Parathyroid adenoma (tissue), 2 donors: ENCODE data around the gene PDE6B.

Source experiments
- H2AFZ ChIP-seq: fragments of 300-600 bp; sonication (generic); one replicate; pipeline ENCODE4 v1.7.0; 2017; ENCODE audit warnings: antibody characterized with exemption, mild to moderate bottlenecking
- H3K27ac ChIP-seq: fragments of 300-600 bp; sonication (generic); one replicate; pipeline ENCODE4 v1.7.0; 2017
- H3K27me3 ChIP-seq: fragments of 300-600 bp; sonication (generic); one replicate; pipeline ENCODE4 v1.7.0; 2017; ENCODE audit warnings: low read length; ENCODE audit not compliant: control insufficient read depth, insufficient read depth
- H3K36me3 ChIP-seq: fragments of 300-600 bp; sonication (generic); one replicate; pipeline ENCODE4 v1.7.0; 2017; ENCODE audit warnings: low read length; ENCODE audit not compliant: control insufficient read depth, insufficient read depth
- H3K4me1 ChIP-seq: fragments of 300-600 bp; sonication (generic); one replicate; pipeline ENCODE4 v1.7.0; 2017; ENCODE audit warnings: control low read depth
- H3K4me2 ChIP-seq: fragments of 300-600 bp; sonication (generic); one replicate; pipeline ENCODE4 v1.7.0; 2017; ENCODE audit warnings: low read length
- H3K4me3 ChIP-seq: fragments of 300-600 bp; sonication (generic); one replicate; pipeline ENCODE4 v1.7.0; 2017; ENCODE audit warnings: low read depth, low read length
- H3K79me2 ChIP-seq: fragments of 300-600 bp; sonication (generic); one replicate; pipeline ENCODE4 v1.7.0; 2017; ENCODE audit warnings: control low read depth
- H3K9ac ChIP-seq: fragments of 300-600 bp; sonication (generic); one replicate; pipeline ENCODE4 v1.7.0; 2017; ENCODE audit warnings: mild to moderate bottlenecking
- H3K9me3 ChIP-seq: fragments of 300-600 bp; sonication (generic); one replicate; pipeline ENCODE4 v1.7.0; 2017; ENCODE audit warnings: low read length; ENCODE audit not compliant: control insufficient read depth
- CTCF ChIP-seq: fragments of 300-600 bp; sonication (generic); IDR thresholded peaks from one replicate; pipeline ENCODE4 v1.7.0; 2017; ENCODE audit warnings: antibody characterized with exemption, mild to moderate bottlenecking
- donor health status: primary hyperparathyroidism.

PDE6B gene

GRCh38 chr4:605702-606425, 19.5 kb upstream of the PDE6B start:
- Histone ChIP-seq H3K4me2 (no peak overlapping the region), H3K27me3 (no peaks in the 10 kb centered on the region), H3K9me3 (no peaks in the 10 kb centered on the region), H3K36me3 (no peaks in the 10 kb centered on the region), H3K4me3 (no peak overlapping the region), H2AFZ (no peak overlapping the region), H3K79me2 (no peaks in the 10 kb centered on the region), H3K27ac (no peak overlapping the region), H3K9ac (no peak overlapping the region), H3K4me1 (no peaks in the 10 kb centered on the region)
- TF ChIP-seq CTCF, result no peak

GRCh38 chr4:608236-608635, 17.1 kb upstream of the PDE6B start:
- Histone ChIP-seq H3K79me2 (no peaks in the 10 kb centered on the region), H3K36me3 (no peaks in the 10 kb centered on the region), H3K4me1 (no peaks in the 10 kb centered on the region), H3K27ac (no peak overlapping the region), H3K4me3 (no peak overlapping the region), H3K27me3 (no peaks in the 10 kb centered on the region), H2AFZ (no peak overlapping the region), H3K4me2 (no peak overlapping the region), H3K9ac (no peak overlapping the region), H3K9me3 (no peaks in the 10 kb centered on the region)
- TF ChIP-seq CTCF, result no peak

GRCh38 chr4:609400-610050, 15.8 kb upstream of the PDE6B start:
- Histone ChIP-seq H3K79me2 (no peaks in the 10 kb centered on the region), H3K4me1 (no peaks in the 10 kb centered on the region), H3K27me3 (no peaks in the 10 kb centered on the region), H3K36me3 (no peaks in the 10 kb centered on the region), H3K9me3 (no peaks in the 10 kb centered on the region), H3K4me2 (no peak overlapping the region), H3K9ac (no peak overlapping the region), H2AFZ (no peak overlapping the region), H3K4me3 (no peak overlapping the region), H3K27ac (no peak overlapping the region)
- no peak for TF ChIP-seq CTCF

- Histone ChIP-seq H2AFZ (no peak overlapping the region), H3K27ac (no peak overlapping the region), H3K9ac (no peak overlapping the region), H3K79me2 (no peaks in the 10 kb centered on the region), H3K4me3 (no peak overlapping the region), H3K36me3 (no peaks in the 10 kb centered on the region), H3K27me3 (no peaks in the 10 kb centered on the region), H3K9me3 (no peaks in the 10 kb centered on the region), H3K4me2 (no peak overlapping the region), H3K4me1 (no peaks in the 10 kb centered on the region)
- no peak for TF ChIP-seq CTCF
These were observed 14.7 kb upstream of the PDE6B start for GRCh38 chr4:610411-611261.
